ENCODE data around the gene LZIC.
"Not testable (repeated sequence)": the region's sequence is repeated elsewhere in the genome, so short reads cannot be mapped to it uniquely, and the experiment has no call there.

Gene LZIC

GRCh38 chr1:9942939-9943788, at the start of gene LZIC, which contains the start of gene NMNAT1:
TSS of gene LZIC (minus strand) at chr1:9943391. CDS start at chr1:9936619, 6,772 bp downstream.
TSS of gene NMNAT1 (plus strand) at chr1:9943475. CDS start at chr1:9972074, 28,599 bp downstream.
- DNase-seq, result peak; percentile 89

- no peak for DNase-seq
These were observed 49.7 kb upstream of the LZIC start for GRCh38 chr1:9992910-9993309.

- DNase-seq, result no peak
These were observed 47.8 kb upstream of the LZIC start for GRCh38 chr1:9990944-9991343.

- DNase-seq, result no peak
These were observed 46.6 kb upstream of the LZIC start for GRCh38 chr1:9989773-9990172.

GRCh38 chr1:9985001-9985400, 41.8 kb upstream of the LZIC start:
- no peak for DNase-seq

- DNase-seq, result no peak
These were observed 41.1 kb upstream of the LZIC start for GRCh38 chr1:9984253-9984652.

- DNase-seq, result no peak
These were observed 17.7 kb upstream of the LZIC start for GRCh38 chr1:9960706-9961562.

GRCh38 chr1:9960011-9960410, 16.8 kb upstream of the LZIC start:
- no peak for DNase-seq

GRCh38 chr1:9957726-9958125, 14.5 kb upstream of the LZIC start:
- no peak for DNase-seq

GRCh38 chr1:9946315-9946714, 3.1 kb upstream of the LZIC start:
- DNase-seq, result no peak

GRCh38 chr1:9942399-9942938, 722 bp downstream of the LZIC start:
- no peak for DNase-seq

- no peak for DNase-seq
These were observed 13.5 kb downstream of the LZIC start for GRCh38 chr1:9929431-9930385.

GRCh38 chr1:9927259-9927658, 15.9 kb downstream of the LZIC start:
- DNase-seq, result no peak

- DNase-seq, result no peak
These were observed 20.8 kb downstream of the LZIC start for GRCh38 chr1:9922342-9922741.

- DNase-seq, result no peak
These were observed 22.6 kb downstream of the LZIC start for GRCh38 chr1:9920606-9921005.

GRCh38 chr1:9917901-9918300, 25.3 kb downstream of the LZIC start:
- no peak for DNase-seq

GRCh38 chr1:9917495-9917894, 25.7 kb downstream of the LZIC start:
- not testable (repeated sequence) for DNase-seq

- DNase-seq, result no peak
These were observed 26.7 kb downstream of the LZIC start for GRCh38 chr1:9916452-9916851.

GRCh38 chr1:9914610-9914937, 28.6 kb downstream of the LZIC start:
- DNase-seq, result no peak

GRCh38 chr1:9912264-9912936, 30.8 kb downstream of the LZIC start:
- no peak for DNase-seq

GRCh38 chr1:9910423-9911178, 32.6 kb downstream of the LZIC start:
- peak; percentile 100 for DNase-seq

Measured in stimulated activated naive CD4-positive, alpha-beta T cell treated with Interleukin-2 at 50 U/mL for 16 hours (primary cell).